ENCODE measurements around the gene GNGT1.
"Not testable (repeated sequence)": the region's sequence is repeated elsewhere in the genome, so short reads cannot be mapped to it uniquely, and the experiment has no call there.

Gene GNGT1

GRCh38 chr7:93910076-93910994, 4.0 kb downstream of the GNGT1 start:
- no peak for DNase-seq

GRCh38 chr7:93911242-93911641, 4.9 kb downstream of the GNGT1 start:
- DNase-seq, result not testable (repeated sequence)

- DNase-seq, result not testable (repeated sequence)
Observed at GRCh38 chr7:93911661-93912060, 5.3 kb downstream of the GNGT1 start.

GRCh38 chr7:93913197-93913596, 6.8 kb downstream of the GNGT1 start:
- no peak for DNase-seq

- DNase-seq, result no peak
Observed at GRCh38 chr7:93914581-93915066, 8.3 kb downstream of the GNGT1 start.

DNA sequence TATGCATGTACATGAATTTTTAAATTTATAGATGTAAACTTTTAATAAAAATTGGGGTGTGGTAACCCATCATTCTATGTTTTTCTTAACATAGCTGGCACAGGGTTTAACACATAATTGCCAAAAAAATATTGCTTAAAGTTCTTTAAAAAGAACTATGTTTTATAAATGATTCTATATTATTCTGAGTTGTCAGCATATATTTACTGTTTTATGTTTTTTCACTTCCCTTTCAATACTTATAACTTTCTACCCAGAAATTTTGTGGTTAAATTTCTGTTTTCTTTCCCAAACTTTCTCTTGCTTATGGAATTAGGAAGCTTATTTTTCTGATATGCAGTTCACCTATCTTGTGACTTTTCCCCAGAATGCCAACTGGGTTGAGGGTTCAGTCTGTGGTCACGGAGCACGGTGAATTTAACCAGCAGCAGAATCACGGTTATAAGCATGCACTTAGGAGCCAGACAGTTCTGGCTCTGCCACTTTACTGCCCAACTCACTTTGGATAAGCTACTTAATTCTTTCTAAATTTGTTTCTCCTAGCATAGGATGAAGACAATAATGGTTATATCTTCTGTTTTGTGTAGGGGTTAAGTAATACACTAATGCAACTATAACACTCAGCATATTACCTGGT, 9.0 kb downstream of the GNGT1 start:
- not testable (repeated sequence) for DNase-seq

GRCh38 chr7:93915888-93916287, 9.5 kb downstream of the GNGT1 start:
- not testable (repeated sequence) for DNase-seq

DNA sequence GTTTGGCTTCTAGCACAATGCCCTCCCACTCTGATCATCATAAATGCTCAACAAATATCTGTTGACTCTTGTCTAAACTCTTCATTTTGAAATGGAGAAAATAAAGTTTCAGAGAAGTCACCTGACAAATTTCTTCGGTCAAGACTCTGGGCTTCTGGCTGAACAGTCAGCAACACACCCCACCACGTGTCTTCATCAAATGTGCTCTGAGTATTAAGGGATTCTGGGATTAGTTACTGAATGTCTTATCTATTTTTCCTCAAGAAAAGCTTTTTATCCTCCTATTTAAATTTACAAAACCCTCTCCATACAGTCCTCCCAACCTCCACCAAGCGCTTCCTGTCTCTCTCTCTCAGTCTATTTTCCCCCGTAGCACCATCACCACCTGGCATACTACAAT, 9.9 kb downstream of the GNGT1 start:
- DNase-seq, result not testable (repeated sequence)

GRCh38 chr7:93920496-93921182, 14.3 kb downstream of the GNGT1 start:
- DNase-seq, result no peak

DNA sequence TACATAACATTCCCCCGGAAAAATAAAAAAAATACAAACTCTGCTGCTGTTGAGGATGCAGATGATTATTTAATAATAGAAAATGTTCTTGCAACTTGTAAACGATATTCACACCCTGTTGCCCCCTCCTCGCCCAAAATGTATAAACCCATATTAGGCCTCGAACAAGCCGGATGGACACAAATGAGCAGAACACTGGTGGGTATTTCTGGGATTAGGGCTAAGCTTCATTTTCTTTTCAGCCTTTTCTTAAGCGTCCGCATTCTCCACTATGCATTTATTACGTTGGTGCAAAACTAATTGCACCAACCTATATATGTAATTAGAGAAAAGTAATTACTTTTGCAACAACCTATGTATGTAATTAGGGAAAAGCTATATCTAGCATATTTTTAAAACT, 14.8 kb downstream of the GNGT1 start:
- DNase-seq, result no peak

GRCh38 chr7:93921607-93922566, 15.5 kb downstream of the GNGT1 start, which contains the start of gene GNG11:
Gene GNG11, plus strand, starts transcription at chr7:93921735. Its CDS starts 403 bp downstream, at chr7:93922138.
- no peak for DNase-seq

GRCh38 chr7:93923296-93923695, 16.9 kb downstream of the GNGT1 start:
- DNase-seq, result no peak

- DNase-seq, result no peak
Observed at GRCh38 chr7:93923942-93924341, 17.6 kb downstream of the GNGT1 start.

DNA sequence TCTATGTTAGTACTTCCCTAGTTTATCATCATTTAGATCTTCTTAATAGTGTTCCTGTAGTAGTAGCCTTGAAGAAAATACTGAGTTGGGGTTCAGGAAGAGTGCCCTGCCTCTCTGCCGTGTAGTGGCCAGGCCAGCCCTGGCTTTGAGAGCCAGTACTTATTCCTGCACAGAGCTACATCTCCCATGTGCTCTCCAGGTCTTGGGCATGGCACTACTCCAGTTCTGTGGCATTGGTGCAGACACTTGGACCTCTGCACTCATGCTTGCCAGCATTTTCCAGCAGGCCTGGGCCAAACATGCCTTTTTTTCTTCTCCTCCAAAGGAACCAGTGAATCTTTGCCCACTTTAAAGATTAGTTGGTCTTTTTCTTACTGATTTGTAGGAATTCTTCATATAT, 20.4 kb downstream of the GNGT1 start:
- no peak for DNase-seq

DNA sequence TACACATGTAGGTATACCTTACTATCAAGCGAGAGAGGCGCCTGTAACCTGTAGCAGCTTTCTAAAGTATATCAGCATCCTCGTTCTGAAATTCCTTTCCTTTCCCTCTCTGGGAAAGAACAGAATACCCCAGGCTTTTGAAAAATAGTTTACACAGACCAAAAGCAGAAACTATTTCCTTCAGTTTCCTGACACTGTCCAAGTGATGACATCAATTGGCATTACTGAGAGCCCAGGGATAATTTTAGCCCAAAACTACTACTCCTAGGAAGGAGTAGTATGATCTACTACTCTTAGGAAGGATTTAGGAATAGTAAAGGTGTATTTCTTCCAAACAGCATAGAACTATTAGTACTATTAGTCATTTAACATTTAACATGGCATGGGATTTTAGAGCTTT, 21.2 kb downstream of the GNGT1 start:
- DNase-seq, result no peak

GRCh38 chr7:93931655-93932054, 25.3 kb downstream of the GNGT1 start:
- no peak for DNase-seq

- DNase-seq, result no peak
Observed at GRCh38 chr7:93933156-93933555, 26.8 kb downstream of the GNGT1 start.

DNA sequence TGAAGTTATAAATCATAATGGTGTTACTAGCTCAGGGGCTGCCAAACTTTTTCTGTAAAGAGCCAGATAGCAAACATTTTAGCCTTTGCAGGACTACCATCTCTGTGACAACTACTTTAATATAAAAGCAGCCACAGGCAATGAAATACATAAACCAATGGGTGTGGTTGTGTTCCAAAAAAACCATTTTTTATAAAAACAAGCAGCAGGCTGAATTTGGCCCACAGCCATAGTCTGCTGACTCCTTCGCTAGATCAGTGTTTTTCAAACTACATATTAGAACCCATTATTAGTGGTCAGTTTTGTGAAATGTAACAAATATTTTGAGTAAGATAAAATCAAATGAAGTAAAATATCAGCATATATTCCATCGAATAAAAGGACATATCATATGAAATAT, 28.7 kb downstream of the GNGT1 start:
- no peak for DNase-seq

DNA sequence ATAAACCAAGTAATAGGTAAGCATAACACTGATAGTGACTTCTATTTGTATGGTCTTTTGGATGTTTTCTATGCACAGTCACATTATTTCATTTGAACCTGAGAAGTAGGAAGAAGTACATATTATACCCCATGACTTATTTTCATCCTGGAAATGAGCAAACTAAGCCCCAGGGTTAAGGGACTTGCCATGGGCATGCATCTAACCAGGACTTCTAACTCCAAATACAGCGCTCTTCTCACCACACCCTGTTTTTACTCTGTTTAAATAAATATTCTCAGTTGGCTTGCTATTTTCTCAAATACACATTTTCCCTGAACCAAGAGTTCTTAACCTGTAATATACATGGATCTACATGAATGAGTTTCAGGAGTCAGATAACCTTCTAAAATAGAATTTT, 31.5 kb downstream of the GNGT1 start:
- no peak for DNase-seq

GRCh38 chr7:93938293-93938692, 31.9 kb downstream of the GNGT1 start:
- DNase-seq, result no peak

- DNase-seq, result no peak
Observed at GRCh38 chr7:93941945-93942344, 35.6 kb downstream of the GNGT1 start.
